ENCODE data around the gene RHEX. TPM values are rescaled to one million over a fixed set of nuclear protein-coding genes. Genes with fewer than 3 reads are reported as not detected.

The RHEX gene
- total RNA-seq, 4 donors from 2014 or later = 1.1 to 28.1 (median 3.5) TPM

- TF ChIP-seq POLR2A (IDR thresholded peaks at IDR 0.05) (no peak), CTCF (IDR thresholded peaks at IDR 0.05) (no peak)
- DNase-seq = no peak
- Histone ChIP-seq H3K27ac (no peak overlapping the region), H3K27me3 (no peaks in the 10 kb centered on the region), H3K36me3 (no peaks in the 10 kb centered on the region), H3K4me3 (no peak overlapping the region), H3K9me3 (no peaks in the 10 kb centered on the region), H3K4me1 (no peaks in the 10 kb centered on the region)
Measured at GRCh38 chr1:206133751-206134415, 80.9 kb downstream of the RHEX start.

GRCh38 chr1:206135248-206135647, 82.3 kb downstream of the RHEX start:
- TF ChIP-seq CTCF (IDR thresholded peaks at IDR 0.05) = no peak
- no peaks in the 10 kb centered on the region for H3K4me1 ChIP-seq

GRCh38 chr1:206136241-206136640, 83.3 kb downstream of the RHEX start:
- no peaks in the 10 kb centered on the region for H3K36me3 ChIP-seq
- H3K27me3 ChIP-seq = no peaks in the 10 kb centered on the region
- H3K4me3 ChIP-seq = no peak overlapping the region
- no peak for DNase-seq
- no peaks in the 10 kb centered on the region for H3K4me1 ChIP-seq
- no peak for TF ChIP-seq POLR2A (IDR thresholded peaks at IDR 0.05)
- no peak for TF ChIP-seq CTCF (IDR thresholded peaks at IDR 0.05)
- no peak overlapping the region for H3K27ac ChIP-seq
- no peaks in the 10 kb centered on the region for H3K9me3 ChIP-seq

More at GRCh38 chr1:206135248-206135647, 82.3 kb downstream of the RHEX start:
- Histone ChIP-seq H3K36me3 (no peaks in the 10 kb centered on the region), H3K9me3 (no peaks in the 10 kb centered on the region), H3K27me3 (no peaks in the 10 kb centered on the region), H3K27ac (no peak overlapping the region), H3K4me3 (no peak overlapping the region)
- DNase-seq = no peak

GRCh38 chr1:206142011-206142410, 89.0 kb downstream of the RHEX start:
- Histone ChIP-seq H3K36me3 (no peaks in the 10 kb centered on the region), H3K4me3 (no peak overlapping the region), H3K27me3 (no peaks in the 10 kb centered on the region), H3K4me1 (no peaks in the 10 kb centered on the region), H3K9me3 (no peaks in the 10 kb centered on the region), H3K27ac (no peak overlapping the region)
- no peak for DNase-seq
- TF ChIP-seq CTCF (IDR thresholded peaks at IDR 0.05) (no peak), POLR2A (IDR thresholded peaks at IDR 0.05) (no peak)

- Histone ChIP-seq H3K4me1 (no peaks in the 10 kb centered on the region), H3K9me3 (no peaks in the 10 kb centered on the region), H3K36me3 (no peaks in the 10 kb centered on the region), H3K27me3 (no peaks in the 10 kb centered on the region), H3K4me3 (no peak overlapping the region), H3K27ac (no peak overlapping the region)
- DNase-seq = no peak
- TF ChIP-seq POLR2A (IDR thresholded peaks at IDR 0.05) = no peak
- no peak for TF ChIP-seq CTCF (IDR thresholded peaks at IDR 0.05)
Measured at GRCh38 chr1:206142770-206143169, 89.8 kb downstream of the RHEX start.
